SK-N-SH (cell line): ENCODE data around the gene MCRIP2. TPM values are rescaled to one million over a fixed set of nuclear protein-coding genes. Genes with fewer than 3 reads are reported as not detected.

Experiments
- CTCF ChIA-PET: fragments of 300-600, 350-600 bp; formaldehyde crosslinking; extraction: SDS; loops from one replicate; lab custom pipeline; 2021; lab: Yijun Ruan, JAX
- POLR2A ChIA-PET: fragments of 350-600 bp; sonication (Branson Sonifier 250); formaldehyde crosslinking; extraction: SDS; loops from one replicate; lab custom pipeline; 2020; ENCODE audit warnings: antibody characterized with exemption, inconsistent platforms; lab: Yijun Ruan, JAX
- DNase-seq: peaks from one replicate; pipeline ENCODE4 v3.0.0; 2012
- H2AFZ ChIP-seq: fragments of 200-600 bp; sonication (generic); 2 replicates; pipeline ENCODE4 v1.8.1; 2016; ENCODE audit warnings: antibody characterized with exemption, mild to moderate bottlenecking, low read depth
- H3F3A ChIP-seq: fragments of 200-600 bp; sonication (generic); replicated peaks from 2 replicates; pipeline ENCODE3; 2016; ENCODE audit warnings: antibody characterized with exemption, mild to moderate bottlenecking; ENCODE audit not compliant: insufficient read depth
- H3K27ac ChIP-seq, 2 experiments: fragments of 200-500 bp in 1 of 2; fragments of 200-600 bp in 1 of 2; sonication (Bioruptor generic) in 1 of 2; sonication (generic), shearing (Covaris generic) in 1 of 2; 2 replicates each; pipeline versions ENCODE4 v1.5.1 to v1.6.1; 2014 to 2016; ENCODE audit warnings: low read depth in 2 of 2, inconsistent platforms in 1 of 2, low read length in 1 of 2, mild to moderate bottlenecking in 1 of 2, mixed read lengths in 1 of 2
- H3K27me3 ChIP-seq: fragments of 200-600 bp; sonication (generic), shearing (Covaris generic); 2 replicates; pipeline ENCODE4 v1.6.1; 2016; ENCODE audit warnings: mixed run types; ENCODE audit not compliant: insufficient read depth
- H3K36me3 ChIP-seq, 2 experiments: fragments of 200-500 bp in 1 of 2; fragments of 200-600 bp in 1 of 2; sonication (Bioruptor generic) in 1 of 2; sonication (generic) in 1 of 2; replicated peaks in 1 of 2; 2 replicates each; pipeline versions ENCODE3 to v1.5.1; 2014 to 2016; ENCODE audit warnings: low read length in 1 of 2, mild to moderate bottlenecking in 1 of 2; ENCODE audit not compliant: insufficient read depth in 2 of 2, control insufficient read depth in 1 of 2
- H3K4me1 ChIP-seq, 2 experiments: fragments of 200-500 bp in 1 of 2; fragments of 200-600 bp in 1 of 2; sonication (Bioruptor generic) in 1 of 2; sonication (generic), shearing (Covaris generic) in 1 of 2; 2 replicates each; pipeline versions ENCODE4 v1.5.1 to v1.6.1; 2014 to 2016; ENCODE audit warnings: low read depth in 1 of 2, low read length in 1 of 2, mixed run types in 1 of 2; ENCODE audit not compliant: insufficient read depth in 2 of 2, control insufficient read depth in 1 of 2
- H3K4me2 ChIP-seq: fragments of 200-600 bp; sonication (generic), shearing (Covaris generic); 2 replicates; pipeline ENCODE4 v1.6.1; 2017; ENCODE audit warnings: mixed run types
- H3K4me3 ChIP-seq, 2 experiments: fragments of 200-500 bp in 1 of 2; fragments of 200-600 bp in 1 of 2; sonication (Bioruptor generic) in 1 of 2; sonication (generic), shearing (Covaris generic) in 1 of 2; 2 replicates each; pipeline versions ENCODE4 v1.5.1 to v1.8.1; 2014 to 2016; ENCODE audit warnings: low read depth in 2 of 2, inconsistent platforms in 1 of 2, low read length in 1 of 2, mild to moderate bottlenecking in 1 of 2, mixed read lengths in 1 of 2, moderate library complexity in 1 of 2
- H3K79me2 ChIP-seq: fragments of 200-600 bp; sonication (generic); 2 replicates; pipeline ENCODE4 v1.8.1; 2017; ENCODE audit warnings: mild to moderate bottlenecking; ENCODE audit not compliant: insufficient read depth
- H3K9ac ChIP-seq: fragments of 200-600 bp; sonication (generic); 2 replicates; pipeline ENCODE4 v1.6.1; 2017; ENCODE audit warnings: mixed run types
- H3K9me2 ChIP-seq: fragments of 200-600 bp; sonication (generic); 2 replicates; pipeline ENCODE4 v1.6.1; 2017; ENCODE audit warnings: mixed run types
- H3K9me3 ChIP-seq: fragments of 200-600 bp; sonication (generic); 2 replicates; pipeline ENCODE4 v1.6.1; 2017; ENCODE audit warnings: mixed run types, mild to moderate bottlenecking, moderate library complexity
- H4K20me1 ChIP-seq: fragments of 200-600 bp; sonication (generic); 2 replicates; pipeline ENCODE4 v1.6.1; 2017; ENCODE audit warnings: mild to moderate bottlenecking, mixed run types; ENCODE audit not compliant: insufficient read depth
- JUND ChIP-seq: IDR thresholded peaks from 2 replicates; pipeline ENCODE4 v1.4.0; 2012
- MAX ChIP-seq: IDR thresholded peaks from 2 replicates; pipeline ENCODE4 v1.4.0; 2012; ENCODE audit warnings: low read depth
- MXI1 ChIP-seq: IDR thresholded peaks from 2 replicates; pipeline ENCODE4 v1.6.1; 2012; ENCODE audit warnings: mild to moderate bottlenecking, low read depth, low read length, improper control_type of control experiment
- NFIC ChIP-seq: IDR thresholded peaks from 2 replicates; pipeline ENCODE4 v1.4.0; 2012; ENCODE audit warnings: borderline replicate concordance
- NRF1 ChIP-seq: IDR thresholded peaks from 2 replicates; pipeline ENCODE4 v1.6.1; 2012; ENCODE audit warnings: low read depth, mild to moderate bottlenecking, low read length
- POLR2AphosphoS5 ChIP-seq: IDR thresholded peaks from 2 replicates; pipeline ENCODE4 v1.6.1; 2012; ENCODE audit warnings: low read depth, low read length
- RXRA ChIP-seq: IDR thresholded peaks from 2 replicates; pipeline ENCODE4 v1.4.0; 2012; ENCODE audit warnings: low read depth, mild to moderate bottlenecking, borderline replicate concordance
- TCF12 ChIP-seq: IDR thresholded peaks from 2 replicates; pipeline ENCODE4 v1.4.0; 2012
- ZBTB33 ChIP-seq: IDR thresholded peaks from 2 replicates; pipeline ENCODE4 v1.4.0; 2012; ENCODE audit warnings: low read depth, borderline replicate concordance
- WGBS: methylation state at CpG from one replicate; pipeline ENCODE4 v1.1.6; 2017; ENCODE audit warnings: low lambda C conversion rate; 5-methylcytosine and 5-hydroxymethylcytosine counted together
- polyA plus RNA-seq, 3 experiments: library from polyadenylated mRNA; depleted of rRNA; stranded (reverse); fragments of >200 nt; gene quantifications; 2 replicates each; pipeline ENCODE4 v1.2.3, GENCODE V29; 2012

MCRIP2 gene
- polyA plus RNA-seq, 1 of the 3 experiments (the other 2 are of a cell fraction): 36.9 TPM

GRCh38 chr16:680967-681745 lies 39.5 kb downstream of the MCRIP2 start:
- Histone ChIP-seq H3K4me1 (peaks cover 8 to 56% of the 10 kb centered on the region in 2 experiments; a peak in 2 of 4 replicates), H3K9ac (peak overlapping the region; percentile 80), H3K36me3 (peaks cover 13 to 30% of the 10 kb centered on the region in 2 experiments), H3K27ac (peak overlapping the region; percentile 86 to 98; a peak in 3 of 4 replicates), H3K79me2 (peaks cover 37% of the 10 kb centered on the region), H3K9me2 (no peaks in the 10 kb centered on the region), H3F3A (peaks cover 10% of the 10 kb centered on the region), H3K4me2 (peak overlapping the region; percentile 90), H3K9me3 (no peaks in the 10 kb centered on the region), H4K20me1 (peaks cover 23% of the 10 kb centered on the region), H3K4me3 (peak overlapping the region; percentile 78 to 96), H3K27me3 (no peaks in the 10 kb centered on the region), H2AFZ (no peak overlapping the region)
- TF ChIP-seq POLR2AphosphoS5 (peak; percentile 22), NRF1 (no peak)
- CTCF ChIA-PET: interaction anchor here (0.8 to 3.8 kb wide), 8 partner anchors 8 to 92 kb away, joined by 3 to 20 read pairs (median 7); partner anchors contain the start of genes ANTKMT, METRN, RHOT2 and WDR24
- WGBS: 42% methylated on average over 42 of the region's 44 CpGs
- no peak for DNase-seq
- POLR2A ChIA-PET: interaction anchor here (0.9 to 2.2 kb wide), 6 partner anchors 8 to 39 kb away, joined by 3 to 12 read pairs (median 4); partner anchors contain the start of genes RHOT2, WDR24 and WDR90

GRCh38 chr16:681746-682427 lies 40.3 kb downstream of the MCRIP2 start:
- Histone ChIP-seq H3K4me2 (peak overlapping the region; percentile 90), H4K20me1 (peaks cover 23% of the 10 kb centered on the region), H3F3A (peaks cover 10% of the 10 kb centered on the region), H3K4me1 (peaks cover 8 to 56% of the 10 kb centered on the region in 2 experiments; a peak in 2 of 4 replicates), H3K27me3 (no peaks in the 10 kb centered on the region), H3K9me3 (no peaks in the 10 kb centered on the region), H3K9me2 (no peaks in the 10 kb centered on the region), H3K27ac (no peak overlapping the region; a peak in 1 of 4 replicates), H3K9ac (peak overlapping the region; percentile 80; the same call in 1 of the 2 replicates), H3K4me3 (peak overlapping the region; percentile 78 to 96), H3K36me3 (peaks cover 13 to 35% of the 10 kb centered on the region in 2 experiments), H3K79me2 (peaks cover 37% of the 10 kb centered on the region), H2AFZ (no peak overlapping the region)
- ChIA-PET CTCF (interaction anchor here (0.6 to 3.8 kb wide), 8 partner anchors 8 to 59 kb away, joined by 3 to 20 read pairs (median 7); partner anchors contain the start of genes CIAO3, METRN, RHOT2 and WDR24), POLR2A (interaction anchor here (1.0 to 2.2 kb wide), 3 partner anchors 8 to 15 kb away, joined by 3 to 12 read pairs (median 4); partner anchors contain the start of genes RHOT2 and WDR24)
- TF ChIP-seq ZBTB33 (0 out of 2 replicates have a peak, but pooled peaks have one; percentile 19), TCF12 (0 out of 2 replicates have a peak, but pooled peaks have one; percentile 10), MXI1 (no peak), RXRA (no peak), NFIC (peak; percentile 62; the same call in 1 of the 2 replicates), MAX (peak; percentile 38; the same call in 1 of the 2 replicates), JUND (0 out of 2 replicates have a peak, but pooled peaks have one; percentile 3)
- DNase-seq: no peak
- WGBS: 53% methylated on average over 9 of the region's 28 CpGs
